ENCODE data around the gene CMIP. TPM values are rescaled to one million over a fixed set of nuclear protein-coding genes. Genes with fewer than 3 reads are reported as not detected.

Gene CMIP
- total RNA-seq, 1 experiment from 2014 or later = 10.7 TPM

DNA sequence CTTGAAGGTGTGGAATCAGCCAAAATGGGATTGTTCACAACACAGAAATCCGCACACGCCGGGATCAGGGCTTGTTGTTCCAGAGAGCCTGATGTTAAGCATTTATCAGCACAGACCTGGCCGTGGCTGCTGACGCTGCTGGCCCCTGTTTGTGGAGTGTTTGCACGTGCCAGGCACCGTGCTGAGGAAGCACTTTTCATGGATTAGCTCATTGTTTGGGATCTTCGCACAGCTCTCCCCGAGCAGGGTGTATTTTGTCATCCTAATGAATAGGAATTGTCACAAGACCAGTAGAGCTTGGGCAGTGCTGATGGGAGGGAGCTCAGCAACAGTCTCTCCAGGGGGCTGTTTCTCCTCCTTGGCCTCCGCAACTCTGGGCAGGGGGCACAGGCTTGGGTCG lies 174.1 kb downstream of the CMIP start:
- no peak for DNase-seq (ENCODE audit: low read depth in 1 of 2, low spot score in 2 of 2)
- Histone ChIP-seq H3K27ac (no peak overlapping the region), H3K27me3 (replicated peaks) (no peaks in the 10 kb centered on the region), H3K9me3 (replicated peaks) (no peaks in the 10 kb centered on the region), H3K36me3 (peaks cover 7% of the 10 kb centered on the region), H3K4me1 (replicated peaks) (peaks cover 4% of the 10 kb centered on the region), H3K4me3 (no peak overlapping the region)

- Histone ChIP-seq H3K36me3 (peaks cover 3% of the 10 kb centered on the region), H3K4me3 (no peak overlapping the region), H3K27me3 (replicated peaks) (no peaks in the 10 kb centered on the region), H3K27ac (no peak overlapping the region), H3K9me3 (replicated peaks) (no peaks in the 10 kb centered on the region), H3K4me1 (replicated peaks) (peaks cover 9% of the 10 kb centered on the region)
- DNase-seq (ENCODE audit: low read depth in 1 of 2, low spot score in 2 of 2) = no peak
Observed at GRCh38 chr16:81620029-81620428, 175.4 kb downstream of the CMIP start.

DNA sequence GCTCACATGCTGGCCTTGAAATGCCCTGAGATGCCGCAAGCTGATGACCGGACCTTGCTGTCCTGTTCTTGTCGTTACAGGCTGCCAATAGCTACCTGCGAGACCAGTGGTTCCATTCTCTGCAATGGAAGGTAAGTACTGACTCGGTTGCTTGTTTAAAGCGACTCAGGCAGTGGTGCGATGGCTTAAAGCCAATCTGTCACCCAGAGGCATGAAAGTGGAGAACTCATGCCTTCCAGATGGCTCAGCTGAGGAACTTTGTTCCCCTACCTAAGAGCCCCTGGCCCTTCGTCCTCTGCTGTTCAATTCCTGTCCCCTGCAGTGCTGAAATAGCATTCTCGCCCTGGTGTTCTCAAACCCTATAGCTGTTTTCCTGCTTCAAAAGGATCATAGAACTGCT lies 176.2 kb downstream of the CMIP start:
- DNase-seq (ENCODE audit: low read depth in 1 of 2, low spot score in 2 of 2) = no peak
- Histone ChIP-seq H3K36me3 (peaks cover 3% of the 10 kb centered on the region; the same call in 1 of the 2 replicates), H3K9me3 (replicated peaks) (no peaks in the 10 kb centered on the region), H3K4me1 (replicated peaks) (peaks cover 17% of the 10 kb centered on the region), H3K27ac (no peak overlapping the region), H3K27me3 (replicated peaks) (no peaks in the 10 kb centered on the region), H3K4me3 (no peak overlapping the region)

DNA sequence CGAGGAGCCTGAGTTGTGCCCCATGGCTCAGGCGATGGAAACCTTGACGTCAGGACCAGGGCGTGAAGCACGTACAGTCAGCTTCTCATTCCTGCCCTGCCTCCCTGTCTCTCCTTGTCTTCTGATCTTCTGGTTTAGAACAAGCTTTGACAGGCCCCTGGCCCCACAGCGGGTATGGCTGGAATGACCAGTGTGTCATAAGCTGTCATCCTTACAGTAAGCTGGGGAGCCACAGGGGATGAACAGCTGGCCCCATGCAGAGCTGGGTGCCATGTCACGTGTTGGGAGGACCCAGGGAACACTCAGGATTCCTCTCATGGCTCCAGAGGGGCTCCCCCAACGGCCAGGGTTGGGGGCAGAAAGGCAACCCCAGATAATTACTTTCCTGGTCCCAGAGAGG lies 176.9 kb downstream of the CMIP start:
- H3K36me3 ChIP-seq = peaks cover 6% of the 10 kb centered on the region; the same call in 1 of the 2 replicates
- H3K27me3 ChIP-seq (replicated peaks) = no peaks in the 10 kb centered on the region
- peaks cover 24% of the 10 kb centered on the region for H3K4me1 ChIP-seq (replicated peaks)
- peaks cover 4% of the 10 kb centered on the region; the same call in 1 of the 2 replicates for H3K9me3 ChIP-seq (replicated peaks)
- no peak overlapping the region for H3K4me3 ChIP-seq
- no peak overlapping the region for H3K27ac ChIP-seq
- DNase-seq (ENCODE audit: low read depth in 1 of 2, low spot score in 2 of 2) = no peak

- Histone ChIP-seq H3K4me3 (no peak overlapping the region), H3K36me3 (0 out of 2 replicates have a peak, but pooled peaks cover 3% of the 10 kb centered on the region), H3K27me3 (replicated peaks) (no peaks in the 10 kb centered on the region), H3K27ac (no peak overlapping the region), H3K4me1 (replicated peaks) (peaks cover 33% of the 10 kb centered on the region), H3K9me3 (replicated peaks) (peaks cover 4% of the 10 kb centered on the region)
- DNase-seq (ENCODE audit: low read depth in 1 of 2, low spot score in 2 of 2) = peak in 1 of 2 experiments; percentile 74
Observed at GRCh38 chr16:81623365-81624102, 178.9 kb downstream of the CMIP start.

- no peak for DNase-seq (ENCODE audit: low read depth in 1 of 2, low spot score in 2 of 2)
- Histone ChIP-seq H3K27me3 (replicated peaks) (no peaks in the 10 kb centered on the region), H3K36me3 (0 out of 2 replicates have a peak, but pooled peaks cover 3% of the 10 kb centered on the region), H3K27ac (no peak overlapping the region), H3K9me3 (replicated peaks) (peaks cover 4% of the 10 kb centered on the region), H3K4me3 (no peak overlapping the region), H3K4me1 (replicated peaks) (peaks cover 33% of the 10 kb centered on the region)
Observed at GRCh38 chr16:81624403-81624759, 179.8 kb downstream of the CMIP start.

GRCh38 chr16:81624760-81625543 lies 180.3 kb downstream of the CMIP start:
- H3K4me1 ChIP-seq (replicated peaks) = peaks cover 33% of the 10 kb centered on the region
- H3K27ac ChIP-seq = peak overlapping the region; percentile 80; the same call in 1 of the 2 replicates
- no peak for DNase-seq (ENCODE audit: low read depth in 1 of 2, low spot score in 2 of 2)
- no peaks in the 10 kb centered on the region for H3K27me3 ChIP-seq (replicated peaks)
- H3K36me3 ChIP-seq = 0 out of 2 replicates have a peak, but pooled peaks cover 3% of the 10 kb centered on the region
- H3K4me3 ChIP-seq = no peak overlapping the region
- H3K9me3 ChIP-seq (replicated peaks) = peaks cover 4% of the 10 kb centered on the region

- no peaks in the 10 kb centered on the region for H3K27me3 ChIP-seq (replicated peaks)
- peak overlapping the region; percentile 80 for H3K27ac ChIP-seq
Observed at GRCh38 chr16:81625544-81626153, 181.0 kb downstream of the CMIP start.

GRCh38 chr16:81626181-81626674 lies 181.6 kb downstream of the CMIP start:
- Histone ChIP-seq H3K36me3 (0 out of 2 replicates have a peak, but pooled peaks cover 3% of the 10 kb centered on the region), H3K4me3 (no peak overlapping the region), H3K27ac (peak overlapping the region; percentile 80), H3K27me3 (replicated peaks) (no peaks in the 10 kb centered on the region), H3K4me1 (replicated peaks) (peaks cover 33% of the 10 kb centered on the region), H3K9me3 (replicated peaks) (peaks cover 4% of the 10 kb centered on the region)
- no peak for DNase-seq (ENCODE audit: low read depth in 1 of 2, low spot score in 2 of 2)

More at GRCh38 chr16:81625544-81626153, 181.0 kb downstream of the CMIP start:
- peaks cover 33% of the 10 kb centered on the region for H3K4me1 ChIP-seq (replicated peaks)
- no peak overlapping the region for H3K4me3 ChIP-seq
- DNase-seq (ENCODE audit: low read depth in 1 of 2, low spot score in 2 of 2) = no peak
- 0 out of 2 replicates have a peak, but pooled peaks cover 3% of the 10 kb centered on the region for H3K36me3 ChIP-seq
- peaks cover 4% of the 10 kb centered on the region for H3K9me3 ChIP-seq (replicated peaks)

GRCh38 chr16:81627024-81627423 lies 182.4 kb downstream of the CMIP start:
- Histone ChIP-seq H3K36me3 (0 out of 2 replicates have a peak, but pooled peaks cover 3% of the 10 kb centered on the region), H3K9me3 (replicated peaks) (peaks cover 4% of the 10 kb centered on the region), H3K4me3 (no peak overlapping the region), H3K27ac (peak overlapping the region; percentile 80), H3K4me1 (replicated peaks) (peaks cover 33% of the 10 kb centered on the region), H3K27me3 (replicated peaks) (no peaks in the 10 kb centered on the region)
- DNase-seq (ENCODE audit: low read depth in 1 of 2, low spot score in 2 of 2) = peak; percentile 76 to 84

- H3K27me3 ChIP-seq (replicated peaks) = no peaks in the 10 kb centered on the region
- H3K4me1 ChIP-seq (replicated peaks) = peaks cover 40% of the 10 kb centered on the region
- peak overlapping the region; percentile 80 for H3K27ac ChIP-seq
- H3K9me3 ChIP-seq (replicated peaks) = peaks cover 4% of the 10 kb centered on the region
- DNase-seq (ENCODE audit: low read depth in 1 of 2, low spot score in 2 of 2) = no peak
- H3K36me3 ChIP-seq = 0 out of 2 replicates have a peak, but pooled peaks cover 3% of the 10 kb centered on the region
- H3K4me3 ChIP-seq = no peak overlapping the region
Observed at GRCh38 chr16:81627729-81628244, 183.2 kb downstream of the CMIP start.

- peaks cover 48% of the 10 kb centered on the region for H3K4me1 ChIP-seq (replicated peaks)
- no peak for DNase-seq (ENCODE audit: low read depth in 1 of 2, low spot score in 2 of 2)
- H3K27ac ChIP-seq = no peak overlapping the region
- 0 out of 2 replicates have a peak, but pooled peaks cover 3% of the 10 kb centered on the region for H3K36me3 ChIP-seq
- H3K4me3 ChIP-seq = no peak overlapping the region
- H3K27me3 ChIP-seq (replicated peaks) = no peaks in the 10 kb centered on the region
- peaks cover 4% of the 10 kb centered on the region for H3K9me3 ChIP-seq (replicated peaks)
Observed at GRCh38 chr16:81629034-81629802, 184.6 kb downstream of the CMIP start.
